T-cell (primary cell): ENCODE data around the gene HSPA1B. TPM values are rescaled to one million over a fixed set of nuclear protein-coding genes. Genes with fewer than 3 reads are reported as not detected.

Source experiments
- ATAC-seq, 4 experiments: fragments of 200-7000 bp in 3 of 4; fragments of 150-1000 bp in 1 of 4; cut with Tn5 transposase; replicated peaks in 1 of 4; 1 replicate in 3 of 4; 2 replicates in 1 of 4; pipeline ENCODE4 v1.10.0; 2021; ENCODE audit warnings: moderate library complexity in 3 of 4, mild to moderate bottlenecking in 2 of 4, moderate number of reproducible peaks in 1 of 4
- CTCF ChIA-PET, 2 donors: fragments of 300-600 bp; sonication (Branson Sonifier 250); formaldehyde crosslinking; loops; one replicate each; lab custom pipeline; 2022; ENCODE audit warnings: antibody characterized with exemption in 2 of 2; lab: Charles Lee
- POLR2A ChIA-PET, 2 donors: fragments of 300-600 bp; sonication (Branson Sonifier 250); formaldehyde crosslinking; loops; one replicate each; lab custom pipeline; 2022; ENCODE audit warnings: antibody characterized with exemption in 2 of 2; lab: Charles Lee
- DNase-seq, 35 experiments: peaks; one replicate each; pipeline versions ENCODE4 v3.0.0 to v3.0.0-alpha.2; 2013 to 2023
- H3K27ac ChIP-seq: one replicate; pipeline ENCODE4 v1.5.1; 2013; ENCODE audit warnings: low read length
- H3K27me3 ChIP-seq, 2 experiments: replicated peaks in 1 of 2; 1 replicate in 1 of 2; 2 replicates in 1 of 2; pipeline versions ENCODE4 v1.6.1 to v1.7.0; 2013; ENCODE audit warnings: low read length in 1 of 2, mixed read lengths in 1 of 2; ENCODE audit not compliant: control insufficient read depth in 2 of 2, insufficient read depth in 2 of 2; ENCODE audit errors: extremely low read depth in 1 of 2
- H3K36me3 ChIP-seq, 2 donors: 1 replicate in 1 of 2; 2 replicates in 1 of 2; pipeline versions ENCODE4 v1.6.1 to v1.7.0; 2013; ENCODE audit warnings: low read length in 1 of 2; ENCODE audit not compliant: control insufficient read depth in 2 of 2, insufficient read depth in 1 of 2; ENCODE audit errors: extremely low read depth in 1 of 2
- H3K4me1 ChIP-seq, 2 experiments: 1 replicate in 1 of 2; 2 replicates in 1 of 2; pipeline versions ENCODE4 v1.6.1 to v1.7.0; 2013; ENCODE audit warnings: low read length in 2 of 2, mixed read lengths in 1 of 2; ENCODE audit not compliant: insufficient read depth in 2 of 2, control insufficient read depth in 1 of 2; ENCODE audit errors: extremely low read depth in 1 of 2
- H3K4me3 ChIP-seq, 2 donors: 1 replicate in 1 of 2; 2 replicates in 1 of 2; pipeline versions ENCODE4 v1.5.1 to v1.7.0; 2013; ENCODE audit warnings: mild to moderate bottlenecking in 2 of 2, low read length in 1 of 2, moderate library complexity in 1 of 2; ENCODE audit not compliant: control insufficient read depth in 1 of 2; ENCODE audit errors: extremely low read depth in 1 of 2
- H3K9me3 ChIP-seq: 2 replicates; pipeline ENCODE4 v1.7.0; 2013
- H3K27ac Mint-ChIP-seq, 2 donors: one replicate each; pipeline ENCODE4 v1.8.0; 2020 to 2021; ENCODE audit warnings: mild to moderate bottlenecking in 2 of 2, mixed read lengths in 2 of 2
- H3K27me3 Mint-ChIP-seq, 2 donors: one replicate each; pipeline ENCODE4 v1.8.0; 2021 to 2022; ENCODE audit warnings: mixed read lengths in 2 of 2
- H3K36me3 Mint-ChIP-seq: one replicate; pipeline ENCODE4 v1.8.0; 2021; ENCODE audit warnings: mixed read lengths
- H3K4me1 Mint-ChIP-seq, 3 donors: one replicate each; pipeline ENCODE4 v1.8.0; 2020 to 2022; ENCODE audit warnings: mixed read lengths in 3 of 3, mild to moderate bottlenecking in 1 of 3
- H3K4me3 Mint-ChIP-seq, 3 donors: one replicate each; pipeline ENCODE4 v1.8.0; 2020 to 2022; ENCODE audit warnings: mild to moderate bottlenecking in 3 of 3, mixed read lengths in 3 of 3, moderate library complexity in 3 of 3
- H3K9me3 Mint-ChIP-seq, 3 donors: one replicate each; pipeline ENCODE4 v1.8.0; 2020 to 2022; ENCODE audit warnings: mixed read lengths in 3 of 3
- WGBS: methylation state at CpG from one replicate; pipeline ENCODE4 v1.1.5; 2013; ENCODE audit warnings: missing lambda C conversion rate; ENCODE audit not compliant: insufficient coverage; 5-methylcytosine and 5-hydroxymethylcytosine counted together
- total RNA-seq, 35 experiments: library from RNA in 6 of 35; stranded (reverse) in 6 of 35; fragments of 120-200 nt in 1 of 35; gene quantifications; one replicate each; pipeline versions ENCODE4 v1.2.1 to v1.2.4 and lab custom pipeline; 2013 to 2026

HSPA1B gene
- total RNA-seq, 5 donors from 2014 or later (not counting 1 experiment from before 2014, with no cell fraction given): 6.3 to 105 (median 67.9) TPM

DNA sequence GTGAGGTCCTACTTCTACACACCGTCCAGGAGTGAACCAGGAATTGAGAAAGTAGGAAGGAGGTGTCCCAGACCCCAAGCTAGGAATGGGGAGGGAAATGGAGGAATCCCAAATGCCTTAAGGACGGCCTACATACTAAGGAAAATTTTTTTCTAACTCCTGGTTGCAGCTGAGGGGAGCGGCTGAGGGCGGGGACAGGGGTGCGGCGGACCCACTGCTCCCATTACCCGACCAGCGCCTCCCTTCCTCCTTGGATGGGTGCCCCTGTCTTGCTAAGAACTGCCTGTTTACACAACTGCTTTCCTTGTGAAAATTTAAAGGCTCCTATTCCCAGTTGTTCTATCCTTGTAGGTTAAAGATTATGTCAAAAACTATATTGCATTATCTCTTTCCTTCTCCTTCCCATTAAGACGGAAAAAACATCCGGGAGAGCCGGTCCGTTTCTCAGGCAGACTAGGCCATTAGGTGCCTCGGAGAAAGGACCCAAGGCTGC is 699 bp upstream of the HSPA1B start:
- WGBS: 0% methylated on average over 5 of the region's 13 CpGs
- peaks cover 17 to 48% of the 10 kb centered on the region in 2 experiments for H3K4me1 ChIP-seq
- H3K27ac ChIP-seq: peak overlapping the region; percentile 86
- Mint-ChIP-seq H3K36me3 (no peaks in the 10 kb centered on the region), H3K27me3 (no peaks in the 10 kb centered on the region), H3K27ac (peak overlapping the region; percentile 98 to 99), H3K9me3 (no peaks in the 10 kb centered on the region), H3K4me1 (peaks cover 40 to 54% (median 40%) of the 10 kb centered on the region in 3 donors), H3K4me3 (peak overlapping the region; percentile 86 to 92 (median 92))
- H3K36me3 ChIP-seq: no peaks in the 10 kb centered on the region
- DNase-seq: peak in 5 of 35 experiments; percentile 21 to 41 (median 28)
- CTCF ChIA-PET: interaction anchor here in 1 of 2 donors (0.8 to 1.2 kb wide), 3 partner anchors 97 to 228 kb away, joined by 3 to 4 read pairs (median 3); partner anchors contain the start of gene BAG6
- H3K9me3 ChIP-seq: no peaks in the 10 kb centered on the region
- no peaks in the 10 kb centered on the region for H3K27me3 ChIP-seq
- peak overlapping the region; percentile 70 to 82 for H3K4me3 ChIP-seq
- peak; percentile 4 to 18 (median 12) for ATAC-seq
- POLR2A ChIA-PET: interaction anchor here in 1 of 2 donors (0.6 to 1.2 kb wide), 3 partner anchors 8 to 285 kb away, joined by 3 to 5 read pairs (median 3); partner anchors contain the start of genes DDX39B and LSM2

DNA sequence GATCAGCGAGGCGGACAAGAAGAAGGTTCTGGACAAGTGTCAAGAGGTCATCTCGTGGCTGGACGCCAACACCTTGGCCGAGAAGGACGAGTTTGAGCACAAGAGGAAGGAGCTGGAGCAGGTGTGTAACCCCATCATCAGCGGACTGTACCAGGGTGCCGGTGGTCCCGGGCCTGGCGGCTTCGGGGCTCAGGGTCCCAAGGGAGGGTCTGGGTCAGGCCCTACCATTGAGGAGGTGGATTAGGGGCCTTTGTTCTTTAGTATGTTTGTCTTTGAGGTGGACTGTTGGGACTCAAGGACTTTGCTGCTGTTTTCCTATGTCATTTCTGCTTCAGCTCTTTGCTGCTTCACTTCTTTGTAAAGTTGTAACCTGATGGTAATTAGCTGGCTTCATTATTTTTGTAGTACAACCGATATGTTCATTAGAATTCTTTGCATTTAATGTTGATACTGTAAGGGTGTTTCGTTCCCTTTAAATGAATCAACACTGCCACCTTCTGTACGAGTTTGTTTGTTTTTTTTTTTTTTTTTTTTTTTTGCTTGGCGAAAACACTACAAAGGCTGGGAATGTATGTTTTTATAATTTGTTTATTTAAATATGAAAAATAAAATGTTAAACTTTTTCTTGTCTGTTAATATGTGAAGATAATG is 2.2 kb downstream of the HSPA1B start:
- Mint-ChIP-seq H3K27me3 (no peaks in the 10 kb centered on the region), H3K27ac (peak overlapping the region; percentile 86 to 96), H3K4me3 (peak overlapping the region; percentile 81 to 95 (median 91)), H3K4me1 (peaks cover 27 to 46% (median 37%) of the 10 kb centered on the region in 3 donors), H3K36me3 (no peaks in the 10 kb centered on the region), H3K9me3 (no peaks in the 10 kb centered on the region)
- ChIA-PET POLR2A (interaction anchor here (0.6 kb wide), 2 partner anchors 39 to 73 kb away, joined by 3 read pairs; no protein-coding TSS in a partner anchor), CTCF (interaction anchor here (0.6 to 1.8 kb wide), 23 partner anchors 16 to 333 kb away, joined by 3 to 29 read pairs (median 5); partner anchors contain the start of genes ATP6V1G2 (in 1 of the 2), CLIC1 (in 1 of the 2), DDAH2 (in 1 of the 2) and LSM2 (in 1 of the 2))
- Histone ChIP-seq H3K4me1 (peaks cover 13 to 45% of the 10 kb centered on the region in 2 experiments), H3K27ac (peak overlapping the region; percentile 60), H3K27me3 (no peaks in the 10 kb centered on the region), H3K36me3 (no peaks in the 10 kb centered on the region), H3K4me3 (peak overlapping the region; percentile 57 to 62), H3K9me3 (no peaks in the 10 kb centered on the region)
- peak in 1 of 4 experiments; percentile 21 for ATAC-seq
- WGBS: 0% methylated on average over 6 of the region's 15 CpGs
- DNase-seq: peak in 2 of 35 experiments; percentile 24 to 75

DNA sequence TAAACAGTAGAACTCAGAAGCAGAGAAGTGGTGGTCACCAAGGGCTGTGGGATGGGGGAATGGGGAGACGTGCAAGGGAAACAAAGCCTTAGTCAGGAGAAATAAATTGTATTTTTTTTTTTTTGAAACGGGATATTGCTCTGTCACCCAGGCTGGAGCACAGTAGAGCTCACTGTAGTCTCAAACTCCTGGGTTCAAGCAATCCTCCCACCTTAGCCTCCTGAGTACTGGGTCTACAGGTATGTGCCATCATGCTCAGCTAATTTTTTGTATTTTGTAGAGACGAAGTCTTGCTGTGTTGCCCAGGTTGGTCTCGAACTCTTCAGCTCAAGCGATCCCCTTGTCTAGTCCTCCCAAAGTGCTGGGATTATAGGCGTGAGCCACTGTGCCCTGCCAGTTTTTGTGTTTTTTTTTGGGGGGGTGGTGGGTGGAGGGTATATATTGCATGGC is 3.4 kb downstream of the HSPA1B start:
- Mint-ChIP-seq H3K27ac (peak overlapping the region; percentile 86 to 96), H3K36me3 (peaks cover under 1% of the 10 kb centered on the region), H3K9me3 (no peaks in the 10 kb centered on the region), H3K4me1 (peaks cover 25 to 45% (median 43%) of the 10 kb centered on the region in 3 donors), H3K27me3 (no peaks in the 10 kb centered on the region), H3K4me3 (peak overlapping the region; percentile 81 to 95 (median 91))
- ChIA-PET CTCF (interaction anchor here (0.6 to 1.8 kb wide), 13 partner anchors 13 to 1614 kb away, joined by 3 to 29 read pairs (median 4); partner anchors contain the start of genes DDAH2 (in 1 of the 2), NCR3 (in 1 of the 2) and NEU1 (in 1 of the 2)), POLR2A (interaction anchor here (0.6 to 0.8 kb wide), 2 partner anchors 16 to 32 kb away, joined by 4 to 5 read pairs; partner anchors contain the start of genes HSPA1A (in 1 of the 2) and HSPA1L (in 1 of the 2))
- Histone ChIP-seq H3K9me3 (no peaks in the 10 kb centered on the region), H3K36me3 (no peaks in the 10 kb centered on the region), H3K4me1 (peaks cover 13 to 52% of the 10 kb centered on the region in 2 experiments), H3K27me3 (no peaks in the 10 kb centered on the region), H3K4me3 (peak overlapping the region; percentile 57 to 62), H3K27ac (peak overlapping the region; percentile 60)
- ATAC-seq (no peak), DNase-seq (no peak)
- no CpG with 5 or more reads among the region's 6 CpGs for WGBS

DNA sequence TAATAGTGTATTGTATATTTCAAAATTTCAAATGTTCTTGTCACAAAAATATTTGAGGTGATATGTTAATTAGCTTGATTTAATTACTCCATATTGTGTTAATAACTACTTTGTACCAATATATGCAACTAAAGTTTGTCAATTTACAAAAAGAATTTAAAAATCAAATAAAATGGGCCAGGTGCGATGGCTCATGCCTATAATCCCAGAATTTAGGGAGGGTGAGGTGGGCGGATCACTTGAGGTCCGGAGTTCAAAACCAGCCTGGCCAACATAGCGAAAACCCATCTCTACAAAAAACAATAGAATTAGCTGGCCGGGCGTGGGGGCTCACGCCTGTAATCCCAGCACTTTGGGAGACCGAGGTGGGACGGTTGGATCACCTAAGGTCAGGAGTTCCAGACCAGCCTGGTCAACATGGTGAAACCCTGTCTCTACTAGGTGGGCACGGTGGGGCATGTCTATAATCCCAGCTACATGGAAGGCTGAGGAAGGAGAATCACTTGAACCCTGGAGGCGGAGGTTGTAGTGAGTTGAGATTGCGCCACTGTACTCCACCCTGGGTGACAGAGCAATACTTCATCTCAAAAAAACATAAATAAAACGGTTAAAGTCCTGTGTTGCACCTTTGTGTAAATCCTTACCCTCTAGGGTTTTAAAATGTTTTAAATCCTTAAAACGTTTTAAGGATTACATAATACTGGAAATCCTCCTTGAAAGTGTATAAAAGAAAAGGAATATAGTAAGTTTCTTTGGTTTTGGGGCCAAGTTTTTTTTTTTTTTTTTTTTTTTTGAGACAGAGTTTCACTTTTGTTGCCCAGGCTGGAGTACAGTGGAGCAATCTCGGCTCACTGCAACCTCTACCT is 4.0 kb downstream of the HSPA1B start:
- CTCF ChIA-PET: interaction anchor here (0.6 to 1.7 kb wide), 6 partner anchors 14 to 165 kb away, joined by 3 to 6 read pairs (median 3); partner anchors contain the start of gene NEU1 (in 1 of the 2)
- Mint-ChIP-seq H3K9me3 (no peaks in the 10 kb centered on the region), H3K36me3 (peaks cover 7% of the 10 kb centered on the region), H3K4me3 (peak overlapping the region; percentile 81 to 95 (median 91)), H3K27ac (peak overlapping the region; percentile 86 to 96), H3K4me1 (peaks cover 26 to 51% (median 44%) of the 10 kb centered on the region in 3 donors), H3K27me3 (no peaks in the 10 kb centered on the region)
- POLR2A ChIA-PET: interaction anchor here (0.5 to 0.8 kb wide), 3 partner anchors 16 to 1262 kb away, joined by 4 to 8 read pairs (median 4); partner anchors contain the start of genes HSPA1A (in 1 of the 2) and HSPA1L (in 1 of the 2)
- Histone ChIP-seq H3K9me3 (no peaks in the 10 kb centered on the region), H3K27me3 (no peaks in the 10 kb centered on the region), H3K4me3 (no peak overlapping the region), H3K36me3 (peaks cover 0 to under 1% of the 10 kb centered on the region in 2 donors), H3K27ac (no peak overlapping the region), H3K4me1 (peaks cover 16 to 52% of the 10 kb centered on the region in 2 experiments)
- DNase-seq (no peak), ATAC-seq (no peak)
- WGBS: 100% methylated on average over 5 of the region's 15 CpGs

DNA sequence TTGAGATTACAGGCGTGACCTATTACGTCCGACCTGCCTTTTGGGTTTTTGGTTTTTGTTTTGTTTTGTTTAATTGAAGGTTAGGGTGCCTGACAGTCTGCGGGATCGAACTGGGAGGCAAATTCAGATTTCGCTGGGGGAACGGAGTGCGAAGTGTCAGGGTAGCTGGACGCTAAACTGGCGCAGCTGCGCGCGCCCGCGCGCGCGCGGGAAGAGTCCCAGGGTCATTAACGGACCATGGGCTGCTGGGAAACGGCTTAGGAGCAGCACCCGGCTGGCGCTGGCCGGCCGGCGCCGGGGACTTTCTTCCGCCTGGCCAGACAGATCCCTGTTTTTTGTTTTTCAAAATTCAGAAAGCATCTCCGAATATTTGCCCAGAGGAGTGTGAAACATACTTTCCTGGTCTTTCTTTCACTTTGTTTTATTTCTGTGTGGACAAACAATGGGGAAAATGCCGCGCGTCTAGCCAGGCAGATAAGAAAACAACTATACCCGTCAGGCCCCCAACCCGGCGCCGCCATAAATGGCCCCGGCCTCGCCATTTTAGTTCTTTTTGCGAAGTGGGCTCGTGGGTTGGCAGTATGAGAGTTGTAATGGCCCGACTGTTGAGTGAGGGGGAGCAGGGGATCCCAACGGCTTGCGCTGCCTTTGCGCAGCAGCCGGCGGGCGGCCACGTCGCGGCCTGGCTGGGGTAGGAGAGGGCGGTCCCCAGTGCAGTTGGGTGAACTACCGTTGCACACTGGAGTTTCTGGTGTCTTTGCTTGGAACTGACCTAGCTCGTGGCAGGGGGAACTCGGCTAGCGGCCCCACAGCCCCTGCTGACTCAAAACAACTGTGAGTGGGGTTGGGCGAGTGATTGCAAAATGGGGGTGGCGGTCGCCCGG is 7.1 kb downstream of the HSPA1B start:
- WGBS: 0% methylated on average over 50 of the region's 59 CpGs
- H3K9me3 Mint-ChIP-seq: no peaks in the 10 kb centered on the region
- H3K27me3 ChIP-seq: no peaks in the 10 kb centered on the region
- H3K27ac ChIP-seq: peak overlapping the region; percentile 97
- no peaks in the 10 kb centered on the region for H3K27me3 Mint-ChIP-seq
- H3K36me3 ChIP-seq: peaks cover 0 to 31% of the 10 kb centered on the region in 2 donors
- H3K4me3 ChIP-seq: peak overlapping the region; percentile 97 to 98
- ChIA-PET CTCF (interaction anchor here (0.6 to 1.0 kb wide), 4 partner anchors 28 to 255 kb away, joined by 4 to 8 read pairs (median 5); no protein-coding TSS in a partner anchor), POLR2A (interaction anchor here (0.6 to 1.4 kb wide), 6 partner anchors 8 to 96 kb away, joined by 3 to 29 read pairs (median 4); partner anchors contain the start of gene NEU1 (in 1 of the 2))
- ATAC-seq (peak; percentile 77 to 79 (median 78)), DNase-seq (peak; percentile 59 to 87 (median 79))
- H3K36me3 Mint-ChIP-seq: peaks cover 25% of the 10 kb centered on the region
- peaks cover 27 to 64% of the 10 kb centered on the region in 2 experiments for H3K4me1 ChIP-seq
- no peaks in the 10 kb centered on the region for H3K9me3 ChIP-seq
- H3K27ac Mint-ChIP-seq: peak overlapping the region; percentile 98 to 100
- peaks cover 44 to 62% (median 60%) of the 10 kb centered on the region in 3 donors for H3K4me1 Mint-ChIP-seq
- peak overlapping the region; percentile 94 to 98 (median 98) for H3K4me3 Mint-ChIP-seq
